GM18907 (cell line): Measurements from ENCODE around the gene SYT14.
"Not testable (repeated sequence)": the region's sequence is repeated elsewhere in the genome, so short reads cannot be mapped to it uniquely, and the experiment has no call there.

Experiments
- ATAC-seq: cut with Tn5 transposase; IDR thresholded peaks from one replicate; pipeline ENCODE4 v1.9.1; 2021; ENCODE audit warnings: mild to moderate bottlenecking, moderate library complexity; ENCODE audit not compliant: unreplicated experiment

Gene SYT14

DNA sequence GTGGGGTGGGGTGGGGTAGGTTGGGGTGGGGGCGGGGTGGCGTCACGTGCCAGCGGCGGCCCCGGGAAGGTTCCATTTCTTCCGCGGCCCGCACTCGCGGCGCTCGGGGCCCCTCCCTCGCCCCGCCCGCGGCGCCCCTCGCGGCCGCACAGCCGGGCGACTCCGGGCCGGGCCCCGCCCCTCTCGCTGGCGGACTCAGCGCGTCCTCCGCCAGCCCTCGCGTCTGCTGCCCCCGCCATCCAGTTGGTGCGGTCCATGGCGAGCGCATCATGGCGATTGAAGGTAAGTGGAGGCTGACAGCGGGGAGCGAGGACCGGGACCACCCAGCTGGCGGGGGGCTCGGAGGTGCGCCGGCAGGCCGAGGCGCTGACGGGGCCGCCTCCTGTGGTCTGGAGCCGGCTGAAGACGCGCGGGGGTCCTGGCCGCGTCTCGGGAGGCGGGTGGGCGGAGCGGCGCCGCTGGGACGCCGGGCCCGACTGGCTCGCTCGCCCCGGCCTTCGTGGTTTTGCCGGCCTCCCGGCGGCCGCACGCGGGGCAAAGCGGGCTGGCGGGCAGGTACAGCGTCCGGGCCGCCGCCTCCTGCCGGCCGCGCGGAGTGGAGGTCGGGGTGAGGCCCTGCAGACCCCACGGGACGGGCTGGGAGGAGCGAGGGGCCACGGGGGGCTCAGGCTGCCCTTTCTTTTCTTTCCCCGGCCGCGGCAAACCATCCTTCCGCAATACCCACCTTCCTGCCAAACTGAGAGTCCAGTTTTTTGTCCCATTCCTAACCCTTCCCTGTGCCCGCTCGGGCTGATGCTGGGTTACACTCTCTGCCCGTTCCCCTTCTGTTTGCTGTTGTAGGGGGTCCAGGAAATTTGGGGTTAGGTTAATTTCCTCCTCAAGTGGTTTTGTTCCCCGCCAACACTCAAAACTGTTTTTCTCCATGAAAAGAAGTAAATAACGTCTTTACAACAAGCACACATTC is at the start of gene SYT14:
Gene SYT14, plus strand, starts transcription at position 222 of the 964 bp plus-strand sequence. Its CDS starts 48 bp downstream, at position 270.
- peak; percentile 31 for ATAC-seq

DNA sequence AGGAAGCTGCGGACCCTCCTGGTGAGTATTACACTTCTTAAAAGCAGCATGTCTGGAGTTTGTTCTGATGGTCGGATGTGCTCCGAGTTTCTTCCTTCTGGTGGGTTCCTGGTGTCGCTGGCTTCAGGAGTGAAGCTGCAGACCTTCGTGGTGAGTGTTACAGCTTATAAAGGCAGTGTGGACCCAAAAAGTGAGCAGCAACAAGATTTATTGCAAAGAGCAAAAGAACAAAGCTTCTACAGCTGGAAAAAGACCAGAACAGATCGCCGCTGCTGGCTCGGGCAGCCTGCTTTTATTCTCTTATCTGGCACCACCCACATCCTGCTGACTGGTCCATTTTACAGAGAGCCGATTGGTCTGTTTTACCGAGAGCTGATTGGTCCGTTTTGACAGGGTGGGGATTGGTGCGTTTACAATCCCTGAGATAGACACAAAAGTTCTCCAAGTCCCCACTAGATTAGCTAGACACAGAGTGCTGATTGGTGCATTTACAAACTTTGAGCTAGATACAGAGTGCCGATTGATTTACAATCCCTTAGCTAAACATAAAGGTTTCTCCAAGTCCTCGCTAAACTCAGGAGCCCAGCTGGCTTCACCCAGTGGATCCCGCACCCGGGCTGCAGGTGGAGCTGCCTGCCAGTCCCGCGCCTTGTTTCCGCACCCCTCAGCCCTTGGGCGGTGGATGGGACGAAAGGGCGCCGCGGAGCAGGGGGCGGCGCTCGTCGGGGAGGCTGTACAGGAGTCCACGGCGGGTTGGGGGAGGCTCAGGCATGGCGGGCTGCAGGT is 49.5 kb upstream of the SYT14 start:
- ATAC-seq: not testable (repeated sequence)

DNA sequence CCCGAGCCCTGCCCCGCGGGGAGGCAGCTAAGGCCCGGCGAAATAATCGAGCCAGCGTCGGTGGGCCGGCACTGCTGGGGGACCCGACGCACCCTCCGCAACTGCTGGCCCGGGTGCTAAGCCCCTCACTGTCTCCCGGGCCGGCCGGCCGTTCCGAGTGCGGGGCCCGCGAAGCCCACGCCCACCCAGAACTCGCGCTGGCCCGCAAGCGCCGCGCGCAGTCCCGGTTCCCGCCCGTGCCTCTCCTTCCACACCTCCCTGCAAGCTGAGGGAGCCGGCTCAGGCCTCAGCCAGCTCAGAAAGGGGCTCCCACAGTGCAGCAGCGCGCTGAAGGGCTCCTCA is 49.0 kb upstream of the SYT14 start:
- ATAC-seq: no peak

DNA sequence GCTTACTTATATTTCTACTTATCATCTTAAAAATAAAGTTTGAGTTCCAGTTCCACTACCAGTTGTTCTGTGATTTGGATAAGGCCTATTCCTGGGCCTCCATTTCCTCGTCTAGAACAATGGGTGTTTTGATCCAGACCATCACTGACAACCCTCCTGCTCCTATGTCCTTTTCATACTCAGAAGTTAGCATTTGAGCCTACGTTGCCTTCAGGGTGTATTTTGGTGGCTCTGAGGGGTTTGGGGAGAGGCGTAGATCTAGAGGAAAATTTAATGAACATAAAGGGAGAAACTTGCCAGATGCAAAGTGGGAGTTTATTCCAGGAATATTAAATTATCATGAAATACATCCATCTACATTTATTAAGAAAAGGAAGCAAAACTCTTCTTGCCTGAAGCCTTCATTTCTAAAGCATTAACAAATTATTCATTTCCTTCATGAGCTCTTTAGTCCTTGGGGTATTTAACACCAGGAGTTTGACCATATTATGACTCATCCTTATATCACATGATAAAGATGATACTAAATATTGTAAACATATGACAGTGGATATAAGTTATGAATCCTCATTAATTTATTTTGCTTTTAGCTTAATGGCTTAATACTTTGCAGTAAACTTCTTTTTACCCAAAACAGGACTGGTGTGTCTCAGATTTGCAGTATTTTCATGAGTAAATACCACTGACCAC is 47.2 kb upstream of the SYT14 start:
- ATAC-seq: no peak

DNA sequence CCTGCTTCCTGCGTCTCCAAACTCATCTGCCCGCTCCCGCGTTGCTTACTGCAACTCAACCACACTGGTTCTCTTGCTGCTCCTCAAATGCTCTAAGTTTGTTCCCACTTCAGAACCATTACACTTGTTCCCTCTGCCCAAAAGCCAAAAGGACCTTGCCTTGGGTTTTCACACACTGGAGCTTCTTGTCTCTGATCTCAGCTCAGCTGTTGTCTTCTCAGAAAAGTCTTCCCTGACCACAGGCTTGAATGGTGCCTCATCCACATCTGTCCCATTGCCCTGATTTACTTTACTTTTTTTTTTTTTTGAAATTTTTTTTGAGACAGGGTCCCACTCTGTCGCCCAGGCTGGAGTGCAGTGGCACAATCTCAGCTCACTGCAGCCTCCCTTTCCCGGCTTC is 44.3 kb upstream of the SYT14 start:
- ATAC-seq: no peak

DNA sequence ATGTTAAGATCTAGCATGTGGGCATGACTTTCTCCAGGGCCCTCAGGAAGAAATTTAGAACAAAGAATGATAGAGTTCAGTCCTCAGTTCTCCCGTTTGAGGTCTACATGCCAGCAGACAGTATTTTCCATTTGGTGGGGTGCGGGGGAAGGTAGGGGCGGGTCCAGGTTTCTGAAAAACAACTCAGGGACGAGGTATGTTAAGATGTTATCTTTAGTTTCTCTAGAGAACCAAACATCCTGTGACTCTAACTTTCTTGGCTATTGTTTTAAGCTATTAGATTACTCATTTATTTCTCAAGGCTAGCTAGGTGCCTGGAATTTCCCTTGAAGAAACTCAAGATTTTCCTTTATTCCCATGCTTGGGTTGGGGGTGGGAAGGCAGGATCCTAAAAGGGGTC is 42.3 kb upstream of the SYT14 start:
- ATAC-seq: no peak

DNA sequence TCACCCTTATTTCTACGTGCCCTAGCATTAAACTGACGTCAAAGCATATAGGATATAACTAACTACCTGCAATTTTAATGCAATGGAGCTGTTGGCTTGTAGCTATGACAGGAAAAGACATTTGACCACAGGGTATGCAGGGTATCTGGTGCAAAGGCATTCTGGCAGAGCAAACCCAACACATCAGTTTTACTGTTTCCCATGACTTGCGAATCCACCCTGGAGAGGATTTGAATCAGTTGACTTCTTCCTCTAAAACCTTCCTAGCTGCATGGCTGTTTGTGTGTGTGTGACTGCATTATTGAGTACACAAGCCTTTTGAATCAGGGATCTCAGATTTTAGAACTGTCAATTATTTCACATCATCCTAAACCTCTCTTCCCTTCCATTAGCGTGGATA is 41.7 kb upstream of the SYT14 start:
- ATAC-seq: no peak

DNA sequence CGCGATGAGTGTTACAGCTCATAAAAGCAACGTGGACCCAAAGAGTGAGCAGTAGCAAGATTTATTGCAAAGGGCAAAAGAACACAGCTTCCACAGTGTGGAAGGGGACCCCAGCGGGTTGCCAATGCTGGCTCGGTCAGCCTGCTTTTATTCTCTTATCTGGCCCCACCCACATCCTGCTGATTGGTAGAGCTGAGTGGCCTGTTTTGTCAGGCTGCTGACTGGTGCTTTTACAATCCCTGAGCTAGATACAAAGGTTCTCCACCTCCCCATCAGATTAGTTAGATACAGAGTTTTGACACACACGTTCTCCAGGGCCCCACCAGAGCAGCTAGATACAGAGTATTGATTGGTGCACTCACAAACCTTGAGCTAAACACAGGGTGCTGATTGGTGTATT is 39.7 kb upstream of the SYT14 start:
- not testable (repeated sequence) for ATAC-seq

DNA sequence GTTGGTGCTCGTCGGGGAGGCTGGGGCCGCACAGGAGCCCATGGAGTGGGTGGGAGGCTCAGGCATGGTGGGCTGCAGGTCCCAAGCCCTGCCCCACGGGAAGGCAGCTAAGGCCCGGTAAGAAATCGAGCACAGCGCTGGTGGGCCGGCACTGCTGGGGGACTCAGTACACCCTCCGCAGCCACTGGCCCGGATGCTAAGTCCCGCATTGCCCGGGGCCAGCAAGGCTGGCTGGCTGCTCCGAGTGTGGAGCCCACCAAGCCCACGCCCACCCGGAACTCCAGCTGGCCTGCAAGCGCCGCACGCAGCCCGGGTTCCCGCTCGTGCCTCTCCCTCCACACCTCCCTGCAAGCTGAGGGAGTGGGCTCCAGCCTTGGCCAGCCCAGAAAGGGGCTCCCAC is 39.2 kb upstream of the SYT14 start:
- not testable (repeated sequence) for ATAC-seq

DNA sequence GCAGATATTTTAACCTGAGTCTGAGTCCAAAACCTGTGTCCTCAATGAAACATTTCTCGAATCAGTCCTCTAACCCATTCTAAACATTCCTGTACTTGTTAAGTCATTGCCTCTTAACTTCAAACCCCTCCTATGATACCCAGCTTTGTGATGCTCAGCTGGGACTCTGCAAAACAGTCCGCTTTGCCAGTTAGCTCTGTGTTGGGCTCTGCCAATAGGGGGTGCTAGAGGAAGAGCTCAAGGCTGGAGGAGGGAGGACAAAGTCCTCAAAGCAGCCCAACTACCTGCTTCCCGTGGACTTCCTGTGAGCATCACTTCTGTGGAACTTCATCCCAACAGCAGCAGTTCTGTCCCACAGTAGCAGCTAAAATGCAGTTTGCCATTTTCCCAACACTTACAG is 38.1 kb upstream of the SYT14 start:
- no peak for ATAC-seq

DNA sequence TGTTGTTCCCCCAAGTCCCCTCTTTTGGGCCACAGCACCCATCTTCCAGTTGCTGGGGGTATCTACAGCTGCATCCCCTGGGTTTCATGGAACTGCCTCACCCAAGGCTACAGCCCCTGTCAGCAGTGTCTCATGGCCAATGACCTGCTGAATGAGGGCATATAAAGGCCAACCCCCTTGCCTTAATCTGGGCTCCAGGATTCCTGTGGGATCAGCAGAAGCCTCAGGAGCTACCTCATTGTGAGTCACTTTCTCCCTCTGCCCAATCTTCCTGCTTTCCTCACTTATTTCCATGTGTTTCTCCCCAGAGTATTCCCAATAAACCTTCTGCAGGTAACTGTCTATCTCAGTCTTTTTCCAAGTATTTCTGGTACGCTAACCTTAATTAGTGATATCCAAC is 37.3 kb upstream of the SYT14 start:
- no peak for ATAC-seq

DNA sequence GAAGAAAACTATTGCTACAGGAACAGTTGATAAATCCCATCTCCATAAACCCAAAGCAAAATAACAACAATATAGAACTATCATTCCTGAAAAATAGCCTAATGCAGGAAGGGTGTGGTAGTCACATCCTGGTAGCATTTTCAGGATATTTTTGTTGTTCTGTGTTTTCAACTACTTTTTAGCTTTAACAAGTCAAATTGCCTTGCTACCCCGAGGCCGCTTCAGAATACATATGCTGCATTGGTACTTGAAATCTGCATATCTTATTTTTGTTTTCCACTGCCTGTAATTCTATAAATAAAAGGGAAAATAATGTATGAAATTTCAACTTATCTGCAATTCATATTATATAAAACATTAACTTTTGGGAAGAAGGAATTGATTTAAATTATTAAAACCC is 36.8 kb upstream of the SYT14 start:
- no peak for ATAC-seq

DNA sequence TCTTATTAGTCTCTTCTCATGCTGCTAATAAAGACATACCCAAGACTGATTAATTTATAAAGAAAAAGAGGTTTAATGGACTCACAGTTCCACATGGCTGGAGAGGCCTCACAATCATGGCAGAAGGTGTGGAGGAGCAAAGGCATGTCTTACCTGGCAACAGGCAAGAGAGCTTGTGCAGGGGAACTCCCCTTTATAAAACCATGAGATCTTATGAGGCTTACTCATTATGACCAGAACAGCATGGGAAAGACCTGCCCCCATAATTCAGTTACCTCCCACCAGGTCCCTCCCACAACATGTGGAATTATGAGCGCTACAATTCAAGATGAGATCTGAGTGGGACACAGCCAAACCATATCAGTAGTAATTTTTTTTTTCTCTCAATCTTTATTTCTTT is 33.2 kb upstream of the SYT14 start:
- not testable (repeated sequence) for ATAC-seq

DNA sequence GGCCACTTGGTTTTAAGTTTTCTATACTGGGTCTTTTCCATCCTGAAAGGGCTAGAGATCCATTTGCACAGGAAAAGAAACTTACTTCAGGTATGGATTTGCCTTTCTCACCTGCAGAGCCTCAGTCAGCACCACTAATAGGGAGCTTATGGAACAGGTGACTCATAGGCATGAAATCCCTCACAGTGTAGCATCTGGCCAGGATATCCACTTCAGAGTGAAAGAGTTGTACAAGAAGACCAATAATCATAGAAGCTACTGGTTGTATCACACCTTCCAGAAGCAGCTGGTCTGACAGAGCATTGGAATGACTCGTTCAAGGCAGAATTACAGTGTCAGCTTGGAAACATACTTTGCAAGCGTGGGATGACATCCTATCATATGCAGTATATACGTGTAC is 26.3 kb upstream of the SYT14 start:
- ATAC-seq: no peak

DNA sequence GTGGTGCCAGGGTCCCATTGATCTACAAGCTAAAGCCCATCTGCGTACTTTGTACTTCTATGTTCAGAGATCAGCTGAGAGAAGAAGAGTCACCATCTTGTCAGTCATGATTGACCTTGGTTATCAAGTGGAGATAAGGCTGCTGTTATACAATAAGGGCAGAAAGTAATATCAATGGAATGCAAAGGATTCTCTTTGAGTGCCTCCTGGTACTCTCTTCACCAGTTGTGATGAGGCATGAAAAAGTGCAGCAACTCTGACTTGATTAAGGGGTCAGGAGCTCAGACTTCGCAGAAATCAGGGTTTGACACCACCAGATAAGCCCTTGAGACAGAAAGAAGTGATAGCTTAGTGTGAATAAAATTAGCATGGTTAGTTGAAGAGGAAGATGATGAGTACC is 25.7 kb upstream of the SYT14 start:
- ATAC-seq: no peak

DNA sequence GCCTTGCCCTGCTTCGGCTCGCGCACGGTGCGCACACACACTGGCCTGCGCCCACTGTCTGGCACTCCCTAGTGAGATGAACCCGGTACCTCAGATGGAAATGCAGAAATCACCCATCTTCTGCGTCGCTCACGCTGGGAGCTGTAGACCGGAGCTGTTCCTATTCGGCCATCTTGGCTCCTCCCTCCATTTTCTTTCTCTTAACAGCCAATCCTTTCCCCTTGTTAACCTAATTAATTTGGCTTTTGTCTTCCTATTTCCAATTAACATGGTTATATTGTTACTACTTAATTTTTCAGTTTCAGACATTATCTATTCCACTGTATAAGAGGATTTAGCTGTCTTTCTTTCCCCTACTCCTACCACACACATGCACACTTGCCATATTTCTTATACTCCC is 18.4 kb upstream of the SYT14 start:
- not testable (repeated sequence) for ATAC-seq

DNA sequence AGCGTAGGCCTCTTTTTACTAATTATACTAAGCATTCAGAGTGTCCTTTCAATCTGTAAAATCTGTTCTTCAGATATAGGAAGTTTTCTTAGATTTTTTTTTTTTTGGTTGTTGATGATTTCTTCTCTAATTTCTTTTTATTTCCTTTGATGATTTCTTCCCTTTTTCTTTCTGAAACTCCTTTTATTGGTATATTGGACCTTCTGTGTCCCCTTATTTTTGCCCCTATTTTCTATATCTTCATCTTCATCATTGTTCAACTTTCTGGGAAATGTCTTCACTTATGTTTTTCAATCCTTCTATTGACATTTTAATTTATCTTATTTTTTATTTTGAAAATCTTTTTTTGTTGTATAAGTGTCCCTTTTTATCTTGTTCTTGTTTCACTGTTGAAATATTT is 17.2 kb upstream of the SYT14 start:
- ATAC-seq: no peak

DNA sequence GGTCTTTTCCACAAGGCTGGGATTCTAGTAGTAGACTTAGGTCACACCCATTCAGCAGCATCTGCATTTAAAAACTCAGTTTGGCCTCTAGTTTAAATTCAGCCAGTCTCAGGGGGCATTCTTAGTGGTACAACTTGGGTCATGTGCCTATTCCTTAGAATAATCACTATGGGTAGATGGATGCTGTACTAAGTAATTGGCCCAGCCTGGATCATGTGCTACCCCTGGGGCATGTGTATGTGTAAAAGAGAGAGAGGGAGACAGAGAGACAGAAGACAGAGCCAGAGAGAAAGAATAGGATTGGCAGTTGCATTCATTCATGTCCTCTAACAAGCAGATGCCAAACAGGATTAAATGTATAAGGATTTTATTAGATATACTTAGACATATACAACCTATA is 13.6 kb upstream of the SYT14 start:
- ATAC-seq: no peak

DNA sequence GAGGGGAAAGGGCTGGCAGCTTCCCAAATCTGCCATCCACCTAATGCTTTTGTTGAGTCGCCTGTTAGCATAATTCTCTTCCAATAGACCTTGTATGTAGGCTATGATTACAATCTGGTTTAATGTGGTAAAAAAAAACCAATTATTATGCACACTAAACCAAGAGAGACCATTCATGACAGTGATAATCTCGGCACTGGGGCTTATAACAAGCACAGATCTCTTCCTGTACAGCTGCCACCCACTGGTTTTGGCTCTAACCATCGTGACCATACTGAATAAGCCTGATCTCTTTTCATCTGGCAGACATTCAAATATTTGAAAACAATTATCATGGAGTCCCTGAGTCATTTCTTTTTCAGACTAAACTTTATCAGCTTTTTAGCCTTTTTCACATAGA is 12.0 kb upstream of the SYT14 start:
- ATAC-seq: no peak

DNA sequence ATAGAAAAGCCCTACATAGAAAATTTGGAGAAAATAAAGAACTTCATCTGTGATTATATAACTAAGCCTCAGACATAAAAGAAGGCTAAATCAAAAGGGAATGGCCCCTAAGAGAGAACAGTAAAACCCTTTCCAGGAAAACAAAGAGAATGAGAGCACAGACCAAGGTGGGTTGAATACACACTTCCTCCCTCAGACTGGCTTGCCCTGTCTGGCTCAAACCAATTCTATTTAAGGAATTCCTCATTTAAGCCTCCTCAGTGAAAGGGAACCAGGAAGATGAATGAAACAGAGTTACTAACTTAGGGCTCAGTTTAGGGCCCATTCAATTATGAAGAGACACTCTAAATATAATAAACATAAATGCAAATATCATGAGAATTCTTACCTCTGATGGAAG is 10.6 kb upstream of the SYT14 start:
- ATAC-seq: no peak

DNA sequence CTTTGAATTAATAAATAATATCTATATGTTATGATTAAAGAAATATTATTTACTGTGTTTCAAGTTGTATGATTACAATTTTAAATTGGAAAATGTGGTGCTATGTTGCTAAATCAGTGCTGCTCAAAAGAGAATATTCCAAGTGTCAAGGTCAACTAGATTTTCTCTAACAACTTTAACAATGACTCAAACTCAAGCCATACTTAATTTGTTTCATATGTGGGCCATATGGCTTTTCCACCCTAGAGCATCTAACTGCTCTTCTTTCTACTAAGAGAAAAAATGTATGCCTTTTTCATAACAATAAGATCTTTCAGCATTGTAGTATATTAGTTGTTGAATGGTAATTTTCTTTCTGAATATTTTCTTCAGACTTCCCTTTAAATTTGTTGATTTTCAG is 8.3 kb upstream of the SYT14 start:
- no peak for ATAC-seq

DNA sequence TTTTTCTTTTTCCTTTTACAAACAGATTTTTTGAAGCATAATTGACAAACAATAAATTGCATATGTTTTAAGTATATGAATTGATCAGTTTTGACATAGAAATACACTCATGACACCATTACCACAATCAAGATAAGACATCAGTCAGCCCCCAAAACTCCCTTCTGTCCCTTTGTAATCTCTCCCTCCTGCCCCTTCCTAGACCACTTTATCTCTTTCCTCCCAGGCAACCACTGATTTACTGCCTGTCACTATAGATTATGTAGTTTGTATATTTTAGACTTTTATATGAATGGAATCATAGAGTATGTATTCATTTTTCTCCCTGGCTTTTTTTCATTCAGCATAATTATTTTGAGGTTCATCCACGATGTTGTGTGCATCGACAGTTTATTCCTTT is 6.9 kb upstream of the SYT14 start:
- ATAC-seq: no peak
